Activated T-helper 17 cell treated with anti-CD3 and anti-CD28 coated beads, Interleukin-2, amount 50 U/mL, for 72 hours (primary cell): Measurements from ENCODE around the gene TUNAR. TPM values are rescaled to one million over a fixed set of nuclear protein-coding genes. Genes with fewer than 3 reads are reported as not detected.
"Not testable (repeated sequence)": the region's sequence is repeated elsewhere in the genome, so short reads cannot be mapped to it uniquely, and the experiment has no call there.

Experiments used
- ATAC-seq: fragments of 150-1000 bp; cut with Tn5 transposase; replicated peaks from 2 replicates; pipeline ENCODE4 v1.10.0; 2021; ENCODE audit warnings: mild to moderate bottlenecking, moderate library complexity
- H3K27ac Mint-ChIP-seq: one replicate; pipeline ENCODE4 v1.8.0; 2022; ENCODE audit warnings: mixed read lengths
- H3K27me3 Mint-ChIP-seq: one replicate; pipeline ENCODE4 v1.8.0; 2022; ENCODE audit warnings: mixed read lengths
- H3K36me3 Mint-ChIP-seq: one replicate; pipeline ENCODE4 v1.8.0; 2022; ENCODE audit warnings: low read depth, mild to moderate bottlenecking, mixed read lengths
- H3K4me1 Mint-ChIP-seq: one replicate; pipeline ENCODE4 v1.8.0; 2022; ENCODE audit warnings: mixed read lengths
- H3K4me3 Mint-ChIP-seq: one replicate; pipeline ENCODE4 v1.8.0; 2022; ENCODE audit warnings: mild to moderate bottlenecking, mixed read lengths
- H3K9me3 Mint-ChIP-seq: one replicate; pipeline ENCODE4 v1.8.0; 2022; ENCODE audit warnings: mixed read lengths
- total RNA-seq, 2 donors: library from RNA; stranded (reverse); gene quantifications; one replicate each; pipeline ENCODE4 v1.2.3, GENCODE V29; 2022

TUNAR gene
- total RNA-seq, 2 donors from 2014 or later, result not detected

GRCh38 chr14:95956601-95957460, 80.2 kb downstream of the TUNAR start:
- no peaks in the 10 kb centered on the region for H3K9me3 Mint-ChIP-seq
- no peak overlapping the region for H3K4me3 Mint-ChIP-seq
- ATAC-seq, result no peak
- H3K27ac Mint-ChIP-seq, result no peak overlapping the region
- H3K36me3 Mint-ChIP-seq, result no peaks in the 10 kb centered on the region
- no peaks in the 10 kb centered on the region for H3K4me1 Mint-ChIP-seq
- H3K27me3 Mint-ChIP-seq, result peaks cover 39% of the 10 kb centered on the region

- Mint-ChIP-seq H3K36me3 (no peaks in the 10 kb centered on the region), H3K27me3 (peaks cover 30% of the 10 kb centered on the region), H3K4me1 (no peaks in the 10 kb centered on the region), H3K4me3 (no peak overlapping the region), H3K9me3 (no peaks in the 10 kb centered on the region), H3K27ac (no peak overlapping the region)
- no peak for ATAC-seq
These were observed 81.5 kb downstream of the TUNAR start for GRCh38 chr14:95958105-95958504.

GRCh38 chr14:95959317-95959716, 82.7 kb downstream of the TUNAR start:
- no peak for ATAC-seq
- H3K4me3 Mint-ChIP-seq, result no peak overlapping the region
- H3K4me1 Mint-ChIP-seq, result no peaks in the 10 kb centered on the region
- no peaks in the 10 kb centered on the region for H3K36me3 Mint-ChIP-seq
- no peaks in the 10 kb centered on the region for H3K9me3 Mint-ChIP-seq
- peaks cover 26% of the 10 kb centered on the region for H3K27me3 Mint-ChIP-seq
- H3K27ac Mint-ChIP-seq, result no peak overlapping the region

GRCh38 chr14:95961481-95961880, 84.8 kb downstream of the TUNAR start:
- no peak overlapping the region for H3K4me3 Mint-ChIP-seq
- no peak overlapping the region for H3K27ac Mint-ChIP-seq

GRCh38 chr14:95964901-95965300, 88.3 kb downstream of the TUNAR start:
- no peak overlapping the region for H3K4me3 Mint-ChIP-seq

More at GRCh38 chr14:95961481-95961880, 84.8 kb downstream of the TUNAR start:
- peak; percentile 37 for ATAC-seq
- Mint-ChIP-seq H3K36me3 (no peaks in the 10 kb centered on the region), H3K9me3 (no peaks in the 10 kb centered on the region), H3K4me1 (no peaks in the 10 kb centered on the region), H3K27me3 (peaks cover 17% of the 10 kb centered on the region)

GRCh38 chr14:95968048-95968447, 91.4 kb downstream of the TUNAR start:
- not testable (repeated sequence) for H3K36me3 Mint-ChIP-seq, H3K27me3 Mint-ChIP-seq, H3K9me3 Mint-ChIP-seq, ATAC-seq, H3K4me1 Mint-ChIP-seq, H3K4me3 Mint-ChIP-seq, H3K27ac Mint-ChIP-seq

More at GRCh38 chr14:95964901-95965300, 88.3 kb downstream of the TUNAR start:
- no peak for ATAC-seq
- Mint-ChIP-seq H3K36me3 (no peaks in the 10 kb centered on the region), H3K27me3 (peaks cover 8% of the 10 kb centered on the region), H3K4me1 (no peaks in the 10 kb centered on the region), H3K9me3 (no peaks in the 10 kb centered on the region), H3K27ac (no peak overlapping the region)

Other genes with a start within 250 kb of the TUNAR start
- gene TCL1B, start 190.4 kb upstream of the TUNAR start, total RNA-seq, result not detected
- gene TCL1A, start 162.7 kb upstream of the TUNAR start, total RNA-seq, result not detected
- gene C14orf132, start 162.5 kb downstream of the TUNAR start, total RNA-seq, result 1 to 10 TPM; 1.3 to 2.8 TPM